Activated effector memory CD4-positive, alpha-beta T cell treated with Interleukin-2 at 50 U/mL for 16 hours (primary cell): ENCODE measurements around the gene MACROD1.
A peak's percentile ranks its signal among the peaks of the same experiment; 100 is the strongest.
"Not testable (repeated sequence)": the region's sequence is repeated elsewhere in the genome, so short reads cannot be mapped to it uniquely, and the experiment has no call there.

Experiments used
- DNase-seq: peaks from one replicate; pipeline ENCODE4 v3.0.0-alpha.2; 2020

MACROD1 gene

DNA sequence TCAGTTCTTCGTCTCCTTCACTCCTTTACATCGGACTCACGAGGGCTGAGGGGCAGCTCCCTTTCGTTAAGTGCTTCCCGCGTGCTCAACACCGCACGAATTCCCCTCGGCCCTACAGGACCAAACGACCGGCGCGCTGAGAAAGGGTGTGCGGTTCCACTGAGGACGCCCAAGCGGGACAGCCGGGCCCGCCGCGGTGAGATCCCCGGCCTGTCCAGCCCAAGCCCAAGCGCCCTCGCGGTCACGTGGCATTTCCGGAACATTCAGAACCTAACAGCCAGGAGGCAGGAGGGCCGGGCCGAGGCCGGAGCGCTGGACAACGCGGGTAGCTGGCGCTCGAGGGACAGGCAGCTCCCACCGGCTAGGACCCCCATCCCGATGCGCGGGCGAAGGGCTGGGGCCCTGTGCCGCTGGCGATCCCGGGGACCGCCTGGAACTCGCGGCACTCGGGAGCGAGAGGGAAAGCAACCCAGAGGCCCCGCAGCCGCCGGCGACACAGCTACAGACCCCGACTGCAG is 19.3 kb upstream of the MACROD1 start:
- DNase-seq, result no peak

GRCh38 chr11:64183890-64184289 is 18.0 kb upstream of the MACROD1 start:
- DNase-seq, result no peak

DNA sequence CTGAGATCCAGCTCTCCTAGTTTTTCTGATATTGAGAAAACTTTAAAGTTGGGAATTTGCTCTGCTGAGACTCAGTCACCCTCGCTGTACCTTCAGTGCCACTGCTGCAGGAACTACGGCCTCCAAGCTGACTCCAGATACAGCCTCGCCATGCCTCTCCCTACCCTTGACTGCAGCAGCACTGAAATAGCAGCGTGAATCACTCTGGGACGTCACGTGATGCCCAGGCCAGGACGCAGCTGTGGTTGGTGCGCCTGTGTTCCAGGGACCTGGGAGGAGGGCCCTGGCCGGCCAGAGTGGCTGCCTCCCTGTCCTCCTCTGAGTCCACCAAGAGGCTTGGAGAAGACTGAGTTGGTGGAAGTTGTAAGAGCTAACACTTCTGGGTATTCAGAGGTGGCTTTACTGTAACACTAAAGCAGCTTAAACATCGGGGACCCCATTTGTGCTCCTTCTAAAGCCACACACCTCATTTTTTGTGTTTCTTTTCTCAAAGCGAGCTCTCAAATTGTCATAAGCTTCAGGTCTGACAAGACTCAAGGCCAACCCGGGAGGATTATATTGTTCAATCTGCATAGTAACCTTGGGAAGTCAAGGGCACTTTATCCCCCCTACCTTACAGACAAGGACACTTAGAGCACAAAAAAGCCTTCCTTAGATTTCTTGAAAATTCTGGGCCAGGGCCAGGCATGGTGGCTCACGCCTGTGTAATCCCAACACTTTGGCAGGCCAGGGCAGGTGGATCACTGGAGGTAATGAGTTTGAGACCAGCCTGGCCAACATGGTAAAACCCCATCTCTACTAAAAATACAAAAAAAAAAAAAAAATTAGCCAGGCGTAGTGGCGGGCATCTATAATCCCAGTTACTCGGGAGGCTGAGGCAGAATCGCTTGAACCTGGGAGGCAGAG is 15.8 kb upstream of the MACROD1 start:
- DNase-seq, result peak; percentile 4

GRCh38 chr11:64180891-64181290 is 15.0 kb upstream of the MACROD1 start:
- no peak for DNase-seq

GRCh38 chr11:64178951-64179639 is 13.2 kb upstream of the MACROD1 start:
- no peak for DNase-seq

- no peak for DNase-seq
Measured at GRCh38 chr11:64178203-64178602, 12.3 kb upstream of the MACROD1 start.

GRCh38 chr11:64176751-64177150 is 10.8 kb upstream of the MACROD1 start:
- no peak for DNase-seq

- DNase-seq, result no peak
Measured at GRCh38 chr11:64173616-64174355, 7.9 kb upstream of the MACROD1 start.

DNA sequence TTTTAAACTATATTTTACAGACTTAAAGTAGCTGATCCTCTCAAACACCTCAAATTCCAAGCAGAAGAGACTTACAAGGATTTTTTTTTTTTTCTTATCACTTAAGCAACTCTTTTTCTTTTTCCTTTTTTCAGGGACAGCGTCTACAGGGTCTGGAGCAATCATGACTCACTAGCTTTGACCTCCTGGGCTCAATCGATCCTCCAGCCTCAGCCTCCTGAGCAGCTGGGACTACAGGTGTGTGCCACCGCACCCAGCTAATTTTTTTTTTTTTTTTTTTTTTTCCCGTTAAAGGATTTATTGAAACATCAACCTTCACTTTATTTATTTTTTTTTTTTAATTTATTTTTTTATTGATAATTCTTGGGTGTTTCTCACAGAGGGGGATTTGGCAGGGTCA is 4.5 kb upstream of the MACROD1 start:
- no peak for DNase-seq

- DNase-seq, result no peak
Measured at GRCh38 chr11:64165481-64165841, 452 bp downstream of the MACROD1 start.

GRCh38 chr11:64164392-64165312 is 1.3 kb downstream of the MACROD1 start:
- DNase-seq, result no peak

DNA sequence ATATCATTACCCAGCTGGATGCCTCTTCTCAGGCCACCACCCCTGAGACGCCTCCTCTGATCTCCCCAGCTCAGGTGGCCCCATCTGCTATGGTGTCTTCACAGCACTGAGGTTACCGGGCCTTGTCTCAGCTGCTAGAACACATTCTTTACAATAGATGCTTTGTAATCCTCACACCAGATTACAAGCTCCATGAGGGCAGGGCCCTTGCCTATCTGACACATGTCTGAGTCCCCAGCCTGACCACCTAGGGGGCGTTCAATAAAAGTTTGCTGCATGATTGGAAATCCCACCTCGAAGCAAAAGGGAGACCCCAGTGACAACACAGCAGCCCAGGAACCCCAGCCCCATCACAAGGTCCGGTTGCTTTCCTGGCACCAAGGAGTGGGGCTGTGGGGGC is 2.0 kb downstream of the MACROD1 start:
- DNase-seq, result no peak

- DNase-seq, result not testable (repeated sequence)
Measured at GRCh38 chr11:64162769-64163168, 3.1 kb downstream of the MACROD1 start.

DNA sequence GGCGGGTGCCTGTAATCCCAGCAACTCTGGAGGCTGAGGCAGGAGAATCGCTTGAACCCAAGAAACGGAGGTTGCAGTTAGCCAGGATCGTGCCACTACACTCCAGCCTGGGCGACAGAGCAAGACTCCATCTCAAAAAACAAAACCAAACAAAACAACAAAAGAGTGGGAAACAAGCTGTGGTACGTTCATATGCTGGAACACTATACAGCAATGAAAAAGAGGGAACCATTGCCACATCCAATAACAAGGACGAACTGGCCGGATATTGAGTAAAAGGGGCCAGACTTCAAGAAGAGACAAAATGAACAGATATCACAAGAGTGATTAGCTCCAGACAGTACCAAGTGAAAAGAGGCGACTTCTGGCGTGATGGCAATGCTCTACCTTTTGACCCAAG is 4.9 kb downstream of the MACROD1 start:
- no peak for DNase-seq

- no peak for DNase-seq
Measured at GRCh38 chr11:64157631-64158394, 8.1 kb downstream of the MACROD1 start.

DNA sequence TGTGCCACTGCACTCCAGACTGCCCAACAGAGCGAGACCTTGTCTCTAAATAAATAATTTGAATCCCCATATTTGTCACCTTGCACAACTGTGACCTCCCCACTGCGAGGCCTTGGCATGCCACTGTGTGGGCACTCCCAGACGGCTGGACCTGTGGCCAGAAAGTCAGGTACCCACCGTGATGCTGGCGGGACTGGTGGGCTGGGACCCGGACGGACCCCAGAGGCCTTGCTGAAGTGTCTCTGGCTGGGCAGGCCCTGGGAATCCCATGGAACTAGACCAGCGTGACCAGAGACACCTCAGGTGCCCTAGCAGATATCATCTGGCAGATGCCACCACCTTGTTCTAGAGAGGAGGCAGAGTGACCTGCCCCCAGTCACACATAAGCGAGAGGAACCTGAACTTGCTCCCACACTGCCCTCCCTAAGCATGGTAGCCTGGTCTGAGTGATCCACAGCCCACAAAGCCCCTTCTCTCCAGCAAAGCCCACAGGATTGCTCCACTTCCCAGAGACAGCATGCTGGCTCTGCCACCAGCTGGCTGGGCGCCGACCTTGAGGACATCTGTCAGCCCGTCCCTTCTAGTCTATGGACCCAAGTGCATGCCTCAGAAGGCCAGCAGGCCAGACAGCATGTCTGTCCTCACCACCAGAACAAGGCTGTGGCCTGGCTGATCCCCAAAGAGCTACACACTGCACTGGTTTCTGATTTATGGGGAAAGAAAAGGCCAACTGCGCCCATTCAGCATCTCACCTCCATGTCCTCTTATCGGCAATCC is 9.5 kb downstream of the MACROD1 start:
- no peak for DNase-seq

DNA sequence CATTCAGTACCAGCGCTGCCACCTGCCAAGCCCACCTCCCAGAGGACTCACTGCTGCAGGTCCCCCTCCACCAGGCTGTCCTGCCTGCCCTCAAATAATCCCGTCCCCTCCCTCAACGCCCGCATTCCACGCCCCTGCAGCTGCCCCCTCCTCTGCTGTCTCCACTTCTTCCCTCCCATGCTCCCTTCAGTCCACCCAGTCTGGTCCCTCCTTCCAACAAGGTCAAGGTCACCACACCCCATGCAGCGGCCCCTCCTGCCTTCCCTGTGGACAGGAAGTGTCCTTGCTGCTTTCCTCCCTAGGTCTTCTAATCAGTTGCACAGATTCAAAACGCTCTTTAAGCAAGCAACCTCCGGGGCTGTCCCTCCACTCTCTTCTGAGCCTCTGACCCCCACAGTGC is 12.1 kb downstream of the MACROD1 start:
- no peak for DNase-seq

DNA sequence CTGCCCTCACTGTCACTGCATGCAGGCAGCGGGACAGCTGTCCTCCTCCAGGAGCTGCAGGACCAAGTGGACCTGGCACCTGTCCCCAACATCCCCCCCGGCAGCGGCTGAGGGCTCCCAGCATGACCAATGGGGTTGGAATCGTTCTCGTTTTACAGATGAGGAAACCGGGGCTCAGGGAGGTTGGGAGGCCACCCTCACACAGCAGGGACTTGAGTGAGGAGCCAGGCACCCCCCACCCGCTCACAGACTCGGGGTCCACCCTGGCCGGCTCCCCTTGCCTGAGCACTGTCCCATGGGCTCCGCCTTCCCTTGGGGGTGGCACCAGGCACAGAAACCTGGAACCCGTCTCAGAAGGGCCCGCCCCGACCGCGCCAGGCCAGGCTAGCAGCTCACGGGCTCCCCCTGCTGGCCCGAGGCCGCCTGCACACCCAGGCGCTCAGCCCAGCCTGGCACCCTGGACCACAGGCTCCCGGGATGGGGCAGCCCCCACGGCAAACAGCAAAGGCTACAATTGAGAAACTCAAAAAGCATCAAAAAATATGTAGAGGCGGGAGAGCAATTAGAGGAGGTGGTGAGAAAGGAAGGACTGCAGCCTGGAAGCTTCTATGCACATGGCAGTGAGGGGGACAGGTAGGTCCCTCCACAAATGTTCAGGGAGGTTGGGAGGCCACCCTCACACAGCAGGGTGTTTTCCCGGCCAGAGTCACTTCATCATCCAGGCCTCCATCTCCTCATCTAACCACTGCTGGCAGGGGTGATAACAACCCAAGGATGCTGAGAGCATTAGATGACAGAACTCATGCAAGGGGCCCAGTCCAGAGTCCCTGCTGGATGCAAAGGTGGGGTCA is 12.8 kb downstream of the MACROD1 start:
- peak; percentile 56 for DNase-seq

GRCh38 chr11:64151337-64151736 is 14.6 kb downstream of the MACROD1 start:
- no peak for DNase-seq
